Ovary (tissue), 9 donors: ENCODE data around the gene CFAP210. TPM values are rescaled to one million over a fixed set of nuclear protein-coding genes. Genes with fewer than 3 reads are reported as not detected.

Experiments used
- DNase-seq, 5 donors: peaks; one replicate each; pipeline ENCODE4 v3.0.0-alpha.2; 2019 to 2020
- H3K27ac ChIP-seq, 2 donors: fragments of 200-600 bp; one replicate each; pipeline versions ENCODE4 v1.5.1 to v1.8.0; 2019 to 2022
- H3K27me3 ChIP-seq: fragments of 200-600 bp; one replicate; pipeline ENCODE4 v1.8.0; 2022
- H3K36me3 ChIP-seq: fragments of 200-600 bp; sonication (generic); one replicate; pipeline ENCODE4 v1.5.1; 2019
- H3K4me1 ChIP-seq: one replicate; pipeline ENCODE4 v1.8.1; 2013; ENCODE audit warnings: mild to moderate bottlenecking, moderate library complexity; ENCODE audit not compliant: insufficient read depth
- H3K4me3 ChIP-seq: fragments of 200-600 bp; sonication (generic); one replicate; pipeline ENCODE4 v1.5.1; 2017
- H3K9me3 ChIP-seq, 2 donors: fragments of 200-600 bp in 1 of 2; sonication (generic) in 1 of 2; one replicate each; pipeline versions ENCODE4 v1.5.1 to v1.8.1; 2013 to 2019; ENCODE audit warnings: mild to moderate bottlenecking in 1 of 2, moderate library complexity in 1 of 2
- CTCF ChIP-seq, 3 donors: fragments of 450-650 bp in 2 of 3; fragments of 200-600 bp in 1 of 3; IDR thresholded peaks; one replicate each; pipeline versions ENCODE4 v1.5.1 to v1.8.0; 2016 to 2022; ENCODE audit warnings: antibody characterized with exemption in 3 of 3, mild to moderate bottlenecking in 1 of 3
- EP300 ChIP-seq: sonication (generic); formaldehyde crosslinking; IDR thresholded peaks from one replicate; pipeline ENCODE4 v1.6.1; 2017; ENCODE audit warnings: antibody characterized with exemption
- POLR2A ChIP-seq: fragments of 450-650 bp; IDR thresholded peaks from one replicate; pipeline ENCODE4 v1.6.1; 2017; ENCODE audit warnings: antibody characterized with exemption, mild to moderate bottlenecking, moderate library complexity
- WGBS, 3 donors: extraction: QIAGEN DNeasy Blood & Tissue Kit in 1 of 3; methylation state at CpG; one replicate each; pipeline versions ENCODE4 v1.1.5 to v1.1.7; 2013 to 2017; 5-methylcytosine and 5-hydroxymethylcytosine counted together
- intact Hi-C, 4 donors: fragments of 100-400 bp; cut with DNase I; formaldehyde crosslinking; loops; one replicate each; pipeline versions ENCODE4 v1.11.0 to v1.15.1; 2022 to 2023
- polyA plus RNA-seq, 2 donors: library from polyadenylated mRNA; stranded (reverse); fragments of 200-250 nt in 1 of 2; fragments of 350-450 nt in 1 of 2; fragmentation: Illumina TruSeq in 1 of 2; extraction: RNeasy Lipid Tissue Mini Kit (QIAGEN cat#74804) in 1 of 2; gene quantifications; one replicate each; pipeline ENCODE4 v1.2.3, GENCODE V29; 2013 to 2014
- total RNA-seq, 7 donors: library from RNA; depleted of rRNA in 2 of 7; stranded (reverse); fragments of >200 nt in 2 of 7; fragmentation: NEBNext Ultra II Directional in 3 of 7; extraction: Animal tissue kit (Norgen Biotek cat#: 25700) in 3 of 7; gene quantifications; one replicate each; pipeline versions ENCODE4 v1.1.0 to v1.2.4, GENCODE V29; 2016 to 2023
- donor health status: DM: no; HTN: no; CAD: no; lungs with moderate emphysema.
- donor health status: DM: no; HTN: no; CAD: no.
- donor health status: Bipolar disorder and iron deficiency.
- donor health status: DM: yes; HTN: yes; CAD: no.
- donor health status: DM: no; HTN: no; CAD: no.
- donor health status: DM: yes; HTN: yes; CAD: no.

CFAP210 gene
- total and polyA plus RNA-seq, 9 donors: 0.07 to 2.8 (median 0.75) TPM; not detected in 1

- H3K27me3 ChIP-seq: no peaks in the 10 kb centered on the region
- H3K36me3 ChIP-seq: no peaks in the 10 kb centered on the region
- H3K27ac ChIP-seq: no peak overlapping the region
- peaks cover 11% of the 10 kb centered on the region for H3K4me1 ChIP-seq
- DNase-seq: no peak
- H3K9me3 ChIP-seq: no peaks in the 10 kb centered on the region
- WGBS, 3 donors: 2 to 10% (median 9%) methylated on average over 17 of the region's 17 CpGs
- peak overlapping the region; percentile 18 for H3K4me3 ChIP-seq
- intact Hi-C loops: no loop called here
- no peak for TF ChIP-seq EP300
- TF ChIP-seq POLR2A: no peak
- TF ChIP-seq CTCF (IDR thresholded peaks at IDR 0.05): no peak
Measured at GRCh38 chr2:169715379-169716237, 21.4 kb upstream of the CFAP210 start.

- no peaks in the 10 kb centered on the region for H3K27me3 ChIP-seq
- intact Hi-C loops: no loop called here
- TF ChIP-seq CTCF (IDR thresholded peaks at IDR 0.05): no peak
- TF ChIP-seq POLR2A: no peak
- TF ChIP-seq EP300: no peak
- H3K27ac ChIP-seq: no peak overlapping the region
- 88 to 95% (median 93%) methylated on average over 6 of the region's 6 CpGs for WGBS, 3 donors
- H3K4me1 ChIP-seq: peaks cover 11% of the 10 kb centered on the region
- no peak overlapping the region for H3K4me3 ChIP-seq
- H3K9me3 ChIP-seq: no peaks in the 10 kb centered on the region
- H3K36me3 ChIP-seq: no peaks in the 10 kb centered on the region
- DNase-seq: no peak
Measured at GRCh38 chr2:169714699-169715098, 20.5 kb upstream of the CFAP210 start.

GRCh38 chr2:169713331-169713730, 19.1 kb upstream of the CFAP210 start:
- intact Hi-C loops: no loop called here
- TF ChIP-seq EP300 (no peak), POLR2A (no peak), CTCF (IDR thresholded peaks at IDR 0.05) (no peak)
- no peak for DNase-seq

GRCh38 chr2:169712791-169713227, 18.6 kb upstream of the CFAP210 start:
- intact Hi-C loops: no loop called here
- Histone ChIP-seq H3K27me3 (no peaks in the 10 kb centered on the region), H3K4me1 (peaks cover 11% of the 10 kb centered on the region), H3K27ac (no peak overlapping the region), H3K4me3 (no peak overlapping the region), H3K36me3 (no peaks in the 10 kb centered on the region), H3K9me3 (no peaks in the 10 kb centered on the region)
- TF ChIP-seq POLR2A (no peak), CTCF (IDR thresholded peaks at IDR 0.05) (no peak), EP300 (no peak)
- WGBS, 3 donors: 90 to 98% (median 94%) methylated on average over 9 of the region's 9 CpGs
- DNase-seq: no peak

More at GRCh38 chr2:169713331-169713730, 19.1 kb upstream of the CFAP210 start:
- peaks cover 11% of the 10 kb centered on the region for H3K4me1 ChIP-seq
- H3K36me3 ChIP-seq: no peaks in the 10 kb centered on the region
- no peak overlapping the region for H3K27ac ChIP-seq
- WGBS, 3 donors: 97 to 100% (median 97%) methylated on average over 3 of the region's 3 CpGs
- no peaks in the 10 kb centered on the region for H3K9me3 ChIP-seq
- H3K4me3 ChIP-seq: no peak overlapping the region
- no peaks in the 10 kb centered on the region for H3K27me3 ChIP-seq
